ENCODE results near the gene PRTN3. TPM values are rescaled to one million over a fixed set of nuclear protein-coding genes. Genes with fewer than 3 reads are reported as not detected.

PRTN3 gene
- total and polyA plus RNA-seq, 2 of the 4 experiments (the other 2 are of a cell fraction), result not detected

DNA sequence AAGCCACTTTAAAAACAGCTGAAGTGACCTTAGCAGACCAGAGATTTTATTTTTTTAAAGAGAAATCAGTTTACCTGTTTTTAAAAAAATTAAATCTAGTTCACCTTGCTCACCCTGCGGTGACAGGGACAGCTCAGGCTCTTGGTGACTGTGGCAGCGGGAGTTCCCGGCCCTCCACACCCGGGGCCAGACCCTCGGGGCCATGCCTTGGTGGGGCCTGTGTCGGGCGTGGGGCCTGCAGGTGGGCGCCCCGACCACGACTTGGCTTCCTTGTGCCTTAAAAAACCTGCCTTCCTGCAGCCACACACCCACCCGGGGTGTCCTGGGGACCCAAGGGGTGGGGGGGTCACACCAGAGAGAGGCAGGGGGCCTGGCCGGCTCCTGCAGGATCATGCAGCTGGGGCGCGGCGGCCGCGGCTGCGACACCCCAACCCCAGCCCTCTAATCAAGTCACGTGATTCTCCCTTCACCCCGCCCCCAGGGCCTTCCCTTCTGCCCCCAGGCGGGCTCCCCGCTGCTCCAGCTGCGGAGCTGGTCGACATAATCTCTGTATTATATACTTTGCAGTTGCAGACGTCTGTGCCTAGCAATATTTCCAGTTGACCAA lies 29.8 kb upstream of the PRTN3 start:
- Histone ChIP-seq H3K56ac (ENCODE audit: extremely low read depth, insufficient read depth, low read length) (no peak overlapping the region), H3K9ac (ENCODE audit: low read depth, low read length) (no peak overlapping the region), H2AK9ac (replicated peaks; ENCODE audit: low read depth, low read length, poor library complexity) (no peak overlapping the region), H3K4me1 (ENCODE audit: control insufficient read depth, insufficient read depth, low read length) (no peaks in the 10 kb centered on the region), H3K14ac (replicated peaks; ENCODE audit: low read depth, low read length) (no peak overlapping the region), H3K27me3 (ENCODE audit: control insufficient read depth, insufficient read depth, low read length) (no peaks in the 10 kb centered on the region), H3K4ac (ENCODE audit: low read depth, low read length) (no peak overlapping the region), H2BK120ac (ENCODE audit: low read depth, low read length) (no peak overlapping the region), H3K23ac (ENCODE audit: low read depth, low read length) (no peak overlapping the region), H2BK5ac (ENCODE audit: low read depth, low read length, poor library complexity, severe bottlenecking) (no peak overlapping the region), H3K27ac (ENCODE audit: insufficient read depth, low read length) (no peak overlapping the region), H3K9me1 (ENCODE audit: insufficient read depth, low read length) (no peaks in the 10 kb centered on the region), H2AFZ (replicated peaks; ENCODE audit: low read length, poor library complexity) (no peak overlapping the region), H3K4me3 (ENCODE audit: insufficient read depth, low read depth, low read length) (no peak overlapping the region), H2AK5ac (ENCODE audit: low read depth, low read length) (no peak overlapping the region), H4K20me1 (ENCODE audit: insufficient read depth, low read length) (peaks cover 67% of the 10 kb centered on the region), H3K18ac (ENCODE audit: low read depth, low read length) (no peak overlapping the region), H4K8ac (ENCODE audit: low read depth in 2 of 2, low read length in 2 of 2) (no peak overlapping the region), H3K4me2 (ENCODE audit: low read depth, low read length) (no peak overlapping the region), H3K9me3 (ENCODE audit: control insufficient read depth, insufficient read depth, low read length) (no peaks in the 10 kb centered on the region), H4K91ac (ENCODE audit: insufficient read depth, low read depth, low read length) (no peak overlapping the region), H3K36me3 (ENCODE audit: control insufficient read depth, insufficient read depth, low read length) (peaks cover 85% of the 10 kb centered on the region), H4K5ac (ENCODE audit: low read depth, low read length) (no peak overlapping the region), H2BK15ac (ENCODE audit: low read depth, low read length) (no peak overlapping the region), H3K79me1 (ENCODE audit: low read depth in 1 of 2, low read length in 2 of 2) (peaks cover 11 to 39% of the 10 kb centered on the region in 2 experiments), H2BK20ac (ENCODE audit: low read depth, low read length) (no peak overlapping the region)
- CTCF ChIA-PET, result no interaction called here
- in situ Hi-C loops (cut with MboI; ENCODE audit: low sequenced_read_pairs), result no loop called here
- no TSS peak for BruUV-seq (replicated peaks)
- DNase-seq, result no peak
- dilution Hi-C loops (cut with HindIII; ENCODE audit: low sequenced_read_pairs, unreplicated experiment), result no loop called here
- intact Hi-C loops (cut with micrococcal nuclease), result no loop called here
- 88% methylated on average over 8 of the region's 25 CpGs; no CpG with 5 or more reads in 1 of the 2 experiments for whole genome bisulfite sequencing, 2 experiments (ENCODE audit: extremely low coverage in 2 of 2, insufficient read length in 1 of 2)
- POLR2A ChIA-PET (ENCODE audit: unreplicated experiment), result no interaction called here
- TF ChIP-seq CEBPB (IDR thresholded peaks at IDR 0.05; ENCODE audit: low read depth, low read length) (no peak), RAD21 (IDR thresholded peaks at IDR 0.05; ENCODE audit: low read length) (no peak), SMC3 (IDR thresholded peaks at IDR 0.05; ENCODE audit: low read depth, low read length) (no peak), FOS (IDR thresholded peaks at IDR 0.05; ENCODE audit: low read depth, low read length) (no peak), MAZ (IDR thresholded peaks at IDR 0.05; ENCODE audit: borderline replicate concordance, low read depth, low read length) (no peak), MXI1 (IDR thresholded peaks at IDR 0.05; ENCODE audit: borderline replicate concordance, low read depth, low read length) (no peak), BHLHE40 (IDR thresholded peaks at IDR 0.05; ENCODE audit: low read depth, low read length) (no peak), RCOR1 (IDR thresholded peaks at IDR 0.05; ENCODE audit: insufficient replicate concordance, low read length) (no peak), POLR2A (IDR thresholded peaks at IDR 0.05; ENCODE audit: low read depth, low read length) (no peak), MAFK (IDR thresholded peaks at IDR 0.05; ENCODE audit: low read depth, low read length) (no peak)
- TF ChIP-seq, protein P1, sequence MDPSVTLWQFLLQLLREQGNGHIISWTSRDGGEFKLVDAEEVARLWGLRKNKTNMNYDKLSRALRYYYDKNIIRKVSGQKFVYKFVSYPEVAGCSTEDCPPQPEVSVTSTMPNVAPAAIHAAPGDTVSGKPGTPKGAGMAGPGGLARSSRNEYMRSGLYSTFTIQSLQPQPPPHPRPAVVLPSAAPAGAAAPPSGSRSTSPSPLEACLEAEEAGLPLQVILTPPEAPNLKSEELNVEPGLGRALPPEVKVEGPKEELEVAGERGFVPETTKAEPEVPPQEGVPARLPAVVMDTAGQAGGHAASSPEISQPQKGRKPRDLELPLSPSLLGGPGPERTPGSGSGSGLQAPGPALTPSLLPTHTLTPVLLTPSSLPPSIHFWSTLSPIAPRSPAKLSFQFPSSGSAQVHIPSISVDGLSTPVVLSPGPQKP (IDR thresholded peaks at IDR 0.05; ENCODE audit: borderline replicate concordance, low read depth, low read length), result no peak
- TF ChIP-seq, protein P2, sequence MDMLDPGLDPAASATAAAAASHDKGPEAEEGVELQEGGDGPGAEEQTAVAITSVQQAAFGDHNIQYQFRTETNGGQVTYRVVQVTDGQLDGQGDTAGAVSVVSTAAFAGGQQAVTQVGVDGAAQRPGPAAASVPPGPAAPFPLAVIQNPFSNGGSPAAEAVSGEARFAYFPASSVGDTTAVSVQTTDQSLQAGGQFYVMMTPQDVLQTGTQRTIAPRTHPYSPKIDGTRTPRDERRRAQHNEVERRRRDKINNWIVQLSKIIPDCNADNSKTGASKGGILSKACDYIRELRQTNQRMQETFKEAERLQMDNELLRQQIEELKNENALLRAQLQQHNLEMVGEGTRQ (IDR thresholded peaks at IDR 0.05; ENCODE audit: low read depth, low read length), result no peak
- no peak for ATAC-seq (ENCODE audit: low read depth)
